ENCODE results near the gene ENG.
"Not testable (repeated sequence)": the region's sequence is repeated elsewhere in the genome, so short reads cannot be mapped to it uniquely, and the experiment has no call there.

The ENG gene

DNA sequence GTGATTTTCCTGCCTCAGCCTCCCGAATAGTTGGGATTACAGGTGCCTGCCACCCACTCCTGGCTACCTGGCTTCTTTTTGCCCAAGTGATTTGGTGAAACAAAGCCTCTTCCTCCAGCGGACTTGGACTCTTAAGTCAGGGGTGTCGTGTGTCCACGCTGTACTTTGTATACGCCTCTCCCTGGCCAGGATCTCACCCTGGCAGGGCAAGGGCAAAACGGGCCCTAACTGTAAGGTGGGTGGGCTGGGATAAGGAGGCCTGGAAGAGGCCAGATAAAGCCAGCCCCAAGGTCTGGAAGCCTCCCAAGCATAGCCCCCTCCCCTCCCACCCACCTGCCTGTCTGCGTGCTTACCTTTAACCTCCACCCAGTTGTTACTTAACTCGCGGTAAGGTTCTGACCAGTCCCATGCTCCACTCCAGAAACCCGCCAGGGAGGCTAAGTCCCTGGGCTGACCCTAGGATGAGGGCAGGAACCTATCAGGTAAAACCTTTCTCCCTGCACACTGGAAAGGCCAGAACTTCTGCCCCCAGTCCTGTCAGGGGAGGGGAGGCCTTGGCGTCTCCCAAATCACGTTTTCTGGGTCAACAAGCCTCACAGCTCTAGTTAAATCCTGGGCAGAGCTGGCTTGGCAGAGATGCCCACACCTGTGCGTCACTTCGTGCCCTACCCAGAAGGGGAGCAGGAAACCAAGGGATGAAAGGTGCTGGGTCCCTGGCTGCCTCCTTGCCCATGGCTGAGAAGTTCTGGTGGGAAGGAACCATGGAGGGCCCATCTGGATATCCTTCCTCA is 60.3 kb downstream of the ENG start:
- FAIRE-seq, result no peak
- no peak for DNase-seq (ENCODE audit: low spot score)

DNA sequence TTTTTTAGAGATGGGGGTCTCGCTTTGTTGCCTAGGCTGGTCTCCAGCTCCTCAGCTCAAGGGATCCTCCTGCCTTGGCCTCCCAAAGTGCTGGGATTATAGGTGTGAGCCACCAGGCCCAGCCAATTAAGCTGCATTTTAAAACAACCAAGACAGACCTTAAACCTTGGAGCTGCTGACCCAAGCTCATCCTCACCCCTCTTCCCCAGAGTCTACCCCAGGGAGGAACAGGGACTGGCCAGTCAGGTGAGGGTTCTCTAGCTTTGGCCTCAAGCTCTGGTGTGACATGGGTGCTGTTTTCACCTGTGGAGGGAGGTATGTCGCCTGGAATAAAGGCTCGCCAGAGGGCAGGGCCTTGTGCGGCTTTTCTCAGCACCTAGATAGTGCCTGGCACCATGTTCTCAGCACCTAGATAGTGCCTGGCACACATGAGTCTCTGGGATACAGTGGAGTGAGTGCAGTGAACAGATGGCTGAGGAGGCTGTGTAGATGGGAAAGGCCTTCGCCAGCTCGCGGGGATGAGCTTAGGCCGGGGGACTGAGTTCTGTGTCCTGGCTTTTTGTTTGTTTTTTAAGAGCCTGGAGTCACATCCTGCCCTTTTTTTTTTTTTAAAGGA is 61.3 kb downstream of the ENG start:
- FAIRE-seq (no peak), DNase-seq (ENCODE audit: low spot score) (no peak)

DNA sequence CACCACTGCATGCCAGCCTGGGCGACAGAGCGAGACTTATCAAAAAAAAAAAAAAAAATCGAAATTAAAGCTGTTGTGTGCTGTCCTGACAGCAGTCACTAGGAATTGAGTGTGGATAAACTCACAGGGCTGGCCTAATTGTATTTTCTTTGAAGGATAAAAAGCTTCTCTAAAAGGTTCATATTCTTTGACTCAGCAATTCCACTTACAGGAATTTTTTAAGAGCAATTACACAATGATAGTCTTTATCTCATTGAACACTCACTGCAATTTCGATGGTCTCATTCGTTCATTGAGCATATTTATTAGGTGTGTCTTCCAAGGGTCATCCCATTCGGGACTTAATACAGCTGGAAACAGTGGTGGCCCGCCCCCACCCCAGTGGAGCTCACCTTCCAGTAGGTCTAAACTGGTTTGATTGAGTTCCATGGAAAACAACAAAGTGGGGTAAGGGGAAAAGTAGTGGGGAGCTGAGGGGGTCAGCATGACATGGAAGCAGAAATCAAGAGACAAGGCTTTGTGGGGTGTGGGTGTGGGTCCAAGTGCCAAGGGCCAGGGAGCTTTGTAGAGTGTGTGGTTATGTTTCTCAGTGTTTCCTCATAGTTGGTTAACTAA is 61.9 kb downstream of the ENG start:
- no peak for FAIRE-seq
- no peak for DNase-seq (ENCODE audit: low spot score)

DNA sequence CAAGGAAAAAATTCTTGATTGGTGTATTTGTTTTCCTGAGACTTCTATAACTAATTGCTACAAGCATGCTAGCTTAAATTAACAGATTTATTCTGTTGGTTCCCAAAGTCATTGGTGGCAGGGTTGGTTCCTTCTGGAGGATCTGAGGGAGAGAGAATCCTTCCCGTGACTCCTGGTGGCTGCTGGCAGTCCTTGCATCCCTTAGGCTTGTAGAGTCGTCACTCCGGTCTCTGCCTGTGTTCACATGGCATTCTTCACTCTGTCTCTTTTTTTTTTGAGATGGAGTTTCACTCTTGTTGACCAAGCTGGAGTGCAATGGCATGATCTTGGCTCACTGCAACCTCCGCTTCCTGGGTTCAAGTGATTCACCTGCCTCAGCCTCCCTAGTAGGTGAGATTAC is 63.4 kb downstream of the ENG start:
- no peak for DNase-seq (ENCODE audit: low spot score)
- no peak for FAIRE-seq

DNA sequence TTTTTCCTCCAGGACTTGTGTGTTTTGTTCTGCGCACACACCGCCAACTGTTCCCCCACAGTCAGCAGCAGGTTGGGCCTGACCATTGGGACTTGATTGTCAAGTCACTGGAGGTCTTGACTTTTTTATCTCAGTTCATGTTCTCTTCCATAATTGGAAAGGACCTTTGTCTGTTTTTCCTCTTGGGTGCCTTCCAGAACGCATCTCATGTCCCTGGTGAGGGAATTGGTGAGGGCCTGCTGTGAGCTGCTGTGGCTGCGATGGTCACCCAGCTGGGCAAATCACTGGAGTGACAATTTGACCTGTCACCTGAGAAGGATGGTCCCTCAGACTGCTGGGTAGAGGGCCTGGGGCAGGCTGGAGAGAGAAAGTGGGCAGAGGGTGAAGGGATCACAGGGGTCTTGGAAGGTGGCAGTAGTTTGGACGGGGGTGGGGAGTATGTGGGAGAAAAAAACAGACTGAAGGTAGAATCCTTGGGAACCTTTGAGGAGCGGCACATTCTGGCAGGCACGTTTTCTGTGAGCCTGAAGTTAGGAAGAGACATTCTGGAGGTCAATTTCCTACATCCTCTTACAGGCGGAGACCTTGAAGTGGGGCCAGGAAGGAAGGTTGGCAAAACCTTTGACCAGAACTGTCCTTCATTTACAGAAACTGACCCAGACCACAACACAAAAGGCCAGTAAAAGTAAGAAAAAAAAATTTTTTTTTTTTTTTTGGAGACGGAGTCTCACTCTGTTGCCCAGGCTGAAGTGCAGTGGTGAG is 64.2 kb downstream of the ENG start:
- no peak for FAIRE-seq

DNA sequence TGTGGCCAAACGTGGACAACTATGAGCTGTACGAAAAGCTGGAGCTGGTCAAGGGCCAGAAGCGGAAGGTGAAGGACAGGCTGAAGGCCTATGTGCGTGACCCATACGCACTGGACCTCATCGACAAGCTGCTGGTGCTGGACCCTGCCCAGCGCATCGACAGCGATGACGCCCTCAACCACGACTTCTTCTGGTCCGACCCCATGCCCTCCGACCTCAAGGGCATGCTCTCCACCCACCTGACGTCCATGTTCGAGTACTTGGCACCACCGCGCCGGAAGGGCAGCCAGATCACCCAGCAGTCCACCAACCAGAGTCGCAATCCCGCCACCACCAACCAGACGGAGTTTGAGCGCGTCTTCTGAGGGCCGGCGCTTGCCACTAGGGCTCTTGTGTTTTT is 65.3 kb downstream of the ENG start:
- FAIRE-seq (no peak), DNase-seq (ENCODE audit: low spot score) (no peak)

More for the DNA sequence above, 64.2 kb downstream of the ENG start:
- no peak for DNase-seq (ENCODE audit: low spot score)

DNA sequence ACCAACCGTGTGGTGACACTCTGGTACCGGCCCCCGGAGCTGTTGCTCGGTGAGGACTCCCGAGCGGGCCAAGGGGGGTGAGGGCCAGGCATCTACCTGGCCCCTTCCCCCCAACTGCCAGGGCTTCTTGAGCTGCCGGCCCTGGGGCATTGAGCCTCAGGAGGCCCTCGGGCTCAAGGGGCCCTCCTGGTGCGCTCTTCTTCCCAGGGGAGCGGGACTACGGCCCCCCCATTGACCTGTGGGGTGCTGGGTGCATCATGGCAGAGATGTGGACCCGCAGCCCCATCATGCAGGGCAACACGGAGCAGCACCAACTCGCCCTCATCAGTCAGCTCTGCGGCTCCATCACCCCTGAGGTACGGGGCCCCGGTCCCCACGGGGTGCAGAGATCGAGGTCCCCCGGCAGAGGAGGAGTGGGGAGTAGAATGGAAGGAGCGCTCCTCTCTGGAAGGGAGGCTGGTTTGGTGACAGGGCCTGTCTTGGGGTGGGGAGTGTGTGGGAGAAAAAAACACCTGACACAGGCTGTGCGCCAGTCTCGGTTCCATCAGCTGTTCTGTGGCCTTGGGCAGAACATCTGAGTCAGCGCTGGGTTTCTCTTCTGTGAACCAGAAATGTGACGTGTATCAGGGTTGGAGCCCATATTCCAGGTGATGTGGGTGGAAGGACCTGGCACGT is 66.0 kb downstream of the ENG start:
- FAIRE-seq, result no peak
- no peak for DNase-seq (ENCODE audit: low spot score)

DNA sequence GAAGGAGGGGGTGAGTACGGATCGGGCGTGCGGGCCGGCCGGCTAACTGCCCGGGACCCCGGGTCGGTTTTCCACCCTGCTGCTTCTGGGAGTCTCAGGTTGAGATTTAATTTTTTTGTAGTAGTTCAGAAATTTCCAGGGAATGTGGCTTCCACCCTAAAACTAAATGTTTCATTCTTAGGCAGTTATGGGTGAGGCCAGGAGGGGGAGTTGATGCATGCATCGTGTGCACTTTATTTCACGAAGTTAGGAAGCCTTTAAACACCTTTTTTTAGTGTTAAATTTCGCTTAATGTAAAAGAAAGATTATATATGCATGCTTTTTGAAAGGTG is 67.7 kb downstream of the ENG start:
- DNase-seq (ENCODE audit: low spot score) (no peak), FAIRE-seq (no peak)

DNA sequence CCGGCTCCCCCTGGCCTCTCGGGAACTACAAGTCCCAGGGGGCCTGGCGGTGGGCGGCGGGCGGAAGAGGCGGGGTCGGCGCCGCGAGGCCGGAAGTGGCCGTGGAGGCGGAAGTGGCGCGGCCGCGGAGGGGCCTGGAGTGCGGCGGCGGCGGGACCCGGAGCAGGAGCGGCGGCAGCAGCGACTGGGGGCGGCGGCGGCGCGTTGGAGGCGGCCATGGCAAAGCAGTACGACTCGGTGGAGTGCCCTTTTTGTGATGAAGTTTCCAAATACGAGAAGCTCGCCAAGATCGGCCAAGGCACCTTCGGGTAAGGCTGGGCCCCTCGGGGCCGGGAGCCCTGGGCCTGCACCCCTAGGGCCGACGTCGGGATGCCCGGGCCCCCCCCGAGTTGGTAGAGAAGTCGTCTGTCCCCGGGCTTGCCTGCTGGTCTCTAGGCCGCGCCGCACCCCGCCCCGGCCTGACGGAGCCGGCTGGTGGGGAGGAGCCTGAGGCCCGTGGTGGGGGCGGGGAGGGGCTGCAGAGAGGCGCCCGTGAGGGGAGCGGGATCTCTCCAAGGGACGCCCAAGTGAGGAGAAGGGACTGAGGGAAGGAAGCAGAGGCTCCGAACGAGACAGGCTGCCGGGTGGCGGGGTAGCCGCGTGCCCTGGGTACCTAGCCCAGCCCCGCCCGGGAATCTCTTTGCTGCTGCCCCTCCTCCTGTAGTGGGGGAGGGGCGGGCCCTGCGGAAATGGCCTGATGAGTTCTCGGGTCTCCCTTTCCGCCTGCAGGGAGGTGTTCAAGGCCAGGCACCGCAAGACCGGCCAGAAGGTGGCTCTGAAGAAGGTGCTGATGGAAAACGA is 68.3 kb downstream of the ENG start, which contains the start of gene CDK9:
TSS of gene CDK9 (plus strand) at position 102 of the 840 bp plus-strand sequence. CDS start at position 217, 115 bp downstream.
- FAIRE-seq (no peak), DNase-seq (ENCODE audit: low spot score) (peak; percentile 93)

DNA sequence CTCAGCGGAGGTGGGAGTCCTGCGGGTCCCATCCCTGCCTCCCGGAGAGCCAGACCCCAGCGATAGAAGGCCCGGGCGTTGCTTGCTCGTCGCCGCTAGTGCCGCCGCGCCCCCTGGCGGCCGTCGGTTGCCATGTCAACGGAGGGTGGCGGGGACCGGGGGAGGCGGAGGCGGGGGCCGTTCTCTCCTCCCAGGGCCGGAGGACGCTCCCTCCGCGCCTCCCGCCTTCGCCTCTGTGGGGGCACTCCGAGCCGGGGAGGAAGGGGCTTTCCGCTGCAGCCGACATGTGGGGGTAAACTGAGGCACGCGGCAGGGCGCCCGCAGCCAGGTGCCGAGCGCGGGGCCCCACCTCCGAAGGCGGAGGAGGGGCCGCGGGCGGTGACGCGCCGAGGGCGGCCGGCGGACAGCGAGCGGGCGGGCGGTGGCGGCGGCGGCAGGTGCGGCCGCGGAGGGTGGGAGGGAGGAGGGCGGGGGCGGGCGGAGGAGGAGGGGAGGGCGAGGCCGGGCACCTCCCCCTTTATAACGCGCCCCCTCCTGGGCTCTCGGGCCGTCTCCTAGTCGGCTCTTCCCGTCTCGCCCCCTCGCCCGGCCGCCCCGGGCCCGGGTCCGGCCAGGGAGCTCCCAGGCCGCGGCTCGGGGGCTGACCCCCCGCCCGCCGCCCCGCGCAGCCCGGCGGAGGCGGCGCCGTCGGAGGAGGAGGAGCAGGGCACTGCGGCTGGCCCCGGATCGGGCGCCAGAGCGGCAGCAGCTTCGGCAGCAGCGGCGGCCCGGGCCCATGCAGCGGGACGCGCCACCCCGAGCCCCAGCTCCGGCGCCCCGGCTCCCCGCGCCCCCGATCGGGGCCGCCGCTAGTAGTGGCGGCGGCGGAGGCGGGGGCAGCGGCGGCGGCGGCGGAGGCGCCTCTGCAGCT is 69.2 kb downstream of the ENG start:
- FAIRE-seq (no peak), DNase-seq (ENCODE audit: low spot score) (peak; percentile 91)

DNA sequence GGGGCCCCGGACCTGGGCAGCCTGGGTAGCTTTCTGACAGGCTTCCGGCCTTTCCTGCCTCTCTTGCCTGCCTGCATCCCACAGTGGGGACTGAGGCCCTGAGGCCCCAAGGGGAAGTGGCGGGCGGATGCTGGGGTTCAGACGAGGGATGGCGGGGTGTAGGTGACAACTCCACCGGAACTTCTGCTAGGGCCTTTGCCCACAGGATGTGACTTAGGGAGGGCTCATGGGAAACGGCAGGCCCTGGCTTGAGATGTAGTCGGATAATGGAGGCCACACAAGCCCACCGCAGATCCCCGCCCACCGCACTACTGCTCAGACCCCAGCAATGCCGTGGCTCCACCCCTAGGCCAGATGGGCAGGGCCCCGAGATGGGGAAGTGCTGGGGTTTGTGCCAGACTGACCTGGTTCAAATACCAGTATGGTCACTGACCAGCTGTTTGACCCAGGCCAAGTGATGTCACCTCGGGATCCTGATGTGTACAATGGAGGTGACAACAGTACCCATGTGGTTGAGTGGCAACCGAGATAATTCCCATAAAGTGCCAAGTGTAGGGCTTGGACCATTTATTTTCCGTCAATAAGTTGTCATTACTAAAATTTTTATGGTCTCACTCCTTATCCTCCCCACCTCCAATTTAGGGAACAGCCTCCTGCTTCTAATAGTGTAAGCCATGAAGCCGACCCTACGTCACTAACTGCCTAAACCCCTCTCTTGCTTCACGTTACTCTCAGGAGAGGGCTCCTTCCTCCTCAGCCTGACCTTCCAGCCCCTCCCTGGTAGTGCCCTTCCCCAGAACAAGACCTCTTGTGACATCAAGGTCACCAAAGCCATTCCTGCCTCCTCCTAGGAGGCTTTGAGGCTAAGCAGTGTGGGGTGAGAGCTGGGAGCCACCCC is 71.1 kb downstream of the ENG start:
- DNase-seq (ENCODE audit: low spot score), result no peak

DNA sequence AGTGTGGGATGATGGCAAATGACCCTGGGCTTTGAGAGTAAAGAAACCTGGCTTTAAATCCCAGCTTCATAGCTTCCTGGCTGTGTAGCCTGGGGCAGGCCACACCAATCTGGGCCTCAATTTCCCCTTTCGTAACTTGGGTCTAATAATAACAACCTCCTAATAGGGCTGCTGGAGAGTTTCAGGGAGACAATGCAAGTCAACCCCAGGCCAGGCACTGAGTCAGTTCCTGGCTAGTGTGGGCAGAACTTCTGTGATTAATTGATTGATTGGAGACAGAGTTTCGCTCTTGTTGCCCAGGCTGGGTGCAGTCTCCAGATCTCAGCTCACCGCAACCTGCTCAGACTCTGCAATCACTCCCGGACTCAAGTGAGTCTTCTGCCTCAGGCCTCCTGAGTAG is 72.7 kb downstream of the ENG start:
- FAIRE-seq (no peak), DNase-seq (ENCODE audit: low spot score) (no peak)

More for the DNA sequence above, 71.1 kb downstream of the ENG start:
- FAIRE-seq, result no peak

DNA sequence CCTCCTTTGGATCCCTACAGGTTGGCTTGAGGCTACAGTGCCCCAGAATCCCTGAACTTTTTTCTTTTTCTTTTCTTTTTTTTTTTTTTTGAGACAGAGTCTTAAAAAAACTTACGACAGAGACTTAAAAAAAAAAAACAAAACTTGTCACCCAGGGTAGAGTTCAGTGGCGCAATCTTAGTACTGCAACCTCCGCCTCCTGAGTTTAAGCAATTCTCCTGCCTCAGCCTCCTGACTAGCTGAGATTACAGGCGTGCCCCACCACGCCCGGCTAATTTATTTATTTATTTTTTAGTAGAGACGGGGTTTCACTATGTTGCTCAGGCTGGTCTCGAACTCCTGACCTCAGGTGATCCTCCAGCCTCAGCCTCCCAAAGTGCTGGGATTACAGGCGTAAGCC is 73.5 kb downstream of the ENG start:
- not testable (repeated sequence) for FAIRE-seq; DNase-seq (ENCODE audit: low spot score)

DNA sequence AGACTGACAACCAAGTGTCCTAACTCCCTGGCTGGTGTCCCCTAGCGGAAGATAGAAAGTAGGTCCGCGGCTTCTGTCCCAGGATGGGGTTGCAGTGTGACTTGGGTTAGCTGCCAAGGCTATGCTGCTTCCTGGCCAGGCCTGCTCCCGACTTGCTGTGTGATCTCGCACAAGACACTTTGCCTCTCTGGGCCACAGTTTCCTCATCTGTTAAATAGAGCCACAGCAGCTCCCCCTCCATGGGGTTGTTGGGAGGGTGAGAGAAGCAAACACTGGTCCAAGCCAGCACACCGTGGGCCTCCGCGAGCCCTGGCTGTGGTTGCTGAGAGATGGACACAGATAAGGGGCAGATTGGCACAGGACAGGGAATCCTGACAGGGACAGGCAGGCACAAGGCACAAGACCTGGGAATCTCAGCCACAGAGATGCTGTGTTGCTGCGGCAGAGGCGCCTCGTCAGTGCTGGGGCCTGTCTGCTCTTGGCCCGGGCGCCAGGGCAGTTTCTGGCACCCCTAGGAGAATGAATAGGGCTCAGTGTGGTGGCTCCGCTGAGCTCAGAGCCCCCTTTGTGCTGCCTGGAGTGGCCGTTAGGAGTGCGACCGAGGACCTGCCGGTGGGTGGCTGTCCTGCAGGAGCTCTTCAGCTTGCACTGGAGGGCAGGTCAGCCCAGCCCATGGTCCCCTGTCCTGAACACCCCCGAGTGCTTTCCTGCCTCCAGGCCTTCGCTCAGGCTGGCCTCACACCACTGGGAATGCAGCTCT is 74.2 kb downstream of the ENG start:
- no peak for DNase-seq (ENCODE audit: low spot score)
- FAIRE-seq, result no peak

DNA sequence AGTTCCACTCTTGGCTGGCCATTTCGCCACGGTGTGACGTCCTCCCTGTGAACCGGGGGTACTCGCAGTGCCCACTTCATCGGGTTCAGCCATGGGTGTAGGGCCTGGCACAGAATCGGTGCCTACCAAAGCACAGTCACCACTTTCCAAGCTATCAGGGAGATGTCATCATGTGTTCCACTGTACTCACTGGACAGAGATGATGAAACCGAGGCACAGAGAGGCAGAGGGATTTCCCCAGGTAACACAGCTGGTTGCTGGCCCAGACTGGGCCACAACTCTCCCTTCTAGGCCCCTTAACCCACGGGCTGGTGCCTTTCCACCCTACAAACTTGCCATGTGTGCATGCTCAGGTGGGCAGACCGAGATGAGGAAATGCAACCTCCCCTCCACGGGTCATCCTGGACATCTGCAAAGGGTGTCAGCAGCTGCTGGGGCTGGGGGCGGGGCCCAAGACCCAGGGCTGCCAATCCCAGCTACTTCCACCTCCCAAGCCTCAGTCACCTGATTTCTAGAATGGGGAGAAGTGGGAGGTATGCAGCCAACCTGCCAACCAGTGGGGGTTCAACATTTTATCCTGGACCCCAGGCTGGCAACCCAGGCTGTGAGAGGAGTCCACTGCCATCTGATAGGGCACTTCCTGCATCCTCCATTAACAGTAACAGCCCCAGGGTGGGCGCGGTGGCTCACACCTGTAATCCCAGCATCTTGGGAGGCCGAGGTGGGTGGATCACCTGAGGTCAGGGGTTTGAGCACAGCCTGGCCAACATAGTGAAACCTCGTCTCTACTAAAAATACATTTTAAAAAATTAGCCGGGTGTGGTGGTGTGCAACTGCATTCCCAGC is 75.1 kb downstream of the ENG start:
- FAIRE-seq, result no peak
- DNase-seq (ENCODE audit: low spot score), result no peak

DNA sequence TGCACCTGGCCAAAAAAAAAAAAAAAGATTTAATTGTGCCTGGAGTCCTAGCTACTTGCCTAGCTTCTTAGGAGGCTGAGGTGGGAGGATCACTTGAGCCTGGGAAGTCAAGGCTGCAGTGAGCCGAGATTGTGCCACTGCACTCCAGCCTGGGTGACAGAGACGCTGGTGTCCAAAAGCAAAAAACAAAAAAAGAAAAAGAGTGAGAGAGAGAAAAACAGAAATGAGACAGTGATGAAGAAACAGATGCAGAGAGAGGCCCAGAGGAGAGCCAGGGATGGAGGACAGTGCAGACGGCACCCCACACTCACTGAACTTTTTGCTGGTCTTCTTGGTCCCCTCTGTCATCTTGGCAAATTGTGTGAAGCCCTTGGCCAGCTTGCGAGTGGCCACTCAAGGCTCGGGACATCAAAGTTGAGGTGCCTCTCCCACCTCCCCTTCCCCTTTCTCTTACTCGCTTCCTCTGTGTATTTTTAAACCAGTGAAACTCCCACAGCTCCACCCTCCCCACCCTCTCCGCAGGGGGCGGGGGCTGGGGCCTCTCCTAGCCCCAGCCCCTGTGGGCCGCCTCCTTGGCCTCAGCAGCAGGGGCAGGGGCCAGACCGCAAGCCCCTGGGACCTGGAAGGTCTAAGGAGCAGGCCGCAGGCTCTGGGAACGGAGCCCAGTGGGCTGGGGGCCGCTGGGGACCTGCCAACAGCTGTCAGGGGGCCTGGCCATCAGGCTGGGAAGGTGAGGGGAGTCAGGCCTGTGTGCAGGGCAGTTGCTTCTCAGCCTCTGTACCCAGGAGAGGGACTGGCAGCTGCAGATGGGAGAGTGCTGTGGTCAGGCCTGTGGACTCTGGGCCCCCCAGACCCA is 76.0 kb downstream of the ENG start, which contains the start of gene SH2D3C:
TSS of gene SH2D3C (minus strand) at position 387 of the 856 bp plus-strand sequence. CDS start at position 348, 39 bp downstream.
- FAIRE-seq (no peak), DNase-seq (ENCODE audit: low spot score) (no peak)
